Lower lobe of right lung (tissue), 2 donors: ENCODE results near the gene FBXO33. TPM values are rescaled to one million over a fixed set of nuclear protein-coding genes. Genes with fewer than 3 reads are reported as not detected.

Experiments used
- ATAC-seq, 2 donors: fragments of 200-7000 bp; cut with Tn5 transposase; one replicate each; pipeline ENCODE4 v1.9.1; 2020 to 2022; ENCODE audit warnings: mild to moderate bottlenecking in 2 of 2, moderate library complexity in 2 of 2
- DNase-seq: peaks from one replicate; pipeline ENCODE4 v3.0.0-alpha.2; 2020
- H3K27ac ChIP-seq: fragments of 200-600 bp; one replicate; pipeline ENCODE4 v1.8.0; 2022
- H3K27me3 ChIP-seq: fragments of 200-600 bp; one replicate; pipeline ENCODE4 v1.8.0; 2022; ENCODE audit warnings: low read depth
- H3K36me3 ChIP-seq: fragments of 200-600 bp; one replicate; pipeline ENCODE4 v1.8.0; 2022; ENCODE audit warnings: mild to moderate bottlenecking
- H3K4me1 ChIP-seq: fragments of 200-600 bp; one replicate; pipeline ENCODE4 v1.8.0; 2022
- H3K4me3 ChIP-seq: fragments of 200-600 bp; one replicate; pipeline ENCODE4 v1.8.0; 2022; ENCODE audit warnings: mild to moderate bottlenecking
- H3K9me3 ChIP-seq: fragments of 200-600 bp; one replicate; pipeline ENCODE4 v1.8.0; 2022
- intact Hi-C: fragments of 100-400 bp; cut with DNase I; formaldehyde crosslinking; loops from one replicate; pipeline ENCODE4 v1.11.0; 2022
- total RNA-seq: library from RNA; stranded (reverse); fragmentation: NEBNext Ultra II Directional; extraction: Animal tissue kit (Norgen Biotek cat#: 25700); gene quantifications from one replicate; pipeline ENCODE4 v1.2.1, GENCODE V29; 2021
- TF ChIP-seq, protein P1 (sequence below): fragments of 200-600 bp; IDR thresholded peaks from one replicate; pipeline ENCODE4 v1.8.0; 2022; ENCODE audit warnings: antibody characterized with exemption, mild to moderate bottlenecking
- donor health status: DM: no; HTN: yes; CAD: no; lungs with severe emphysema.

FBXO33 gene
- total RNA-seq, 1 donor from 2014 or later = 12.8 TPM

DNA sequence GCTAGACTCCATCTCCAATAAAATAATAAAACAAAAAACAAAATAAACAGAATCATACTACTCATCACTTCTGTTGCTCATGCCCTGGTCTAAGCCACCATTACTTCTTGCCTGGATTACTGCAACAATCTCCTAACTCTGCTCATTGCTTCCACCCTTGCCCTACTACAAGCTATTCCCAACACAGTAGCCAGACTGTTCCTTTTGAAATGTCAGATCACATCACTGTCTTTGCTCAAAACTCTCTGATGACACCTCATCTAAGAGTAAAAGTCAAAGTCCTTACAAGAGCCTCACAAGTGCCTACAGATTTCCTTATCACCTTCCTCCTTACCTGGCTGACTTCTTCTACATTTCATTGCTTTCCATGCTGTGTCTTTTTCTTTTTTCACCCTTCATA, 10.0 kb downstream of the FBXO33 start:
- Histone ChIP-seq H3K4me1 (peaks cover 33% of the 10 kb centered on the region), H3K9me3 (no peaks in the 10 kb centered on the region), H3K36me3 (no peaks in the 10 kb centered on the region), H3K27ac (no peak overlapping the region), H3K4me3 (no peak overlapping the region), H3K27me3 (no peaks in the 10 kb centered on the region)
- no peak for ATAC-seq
- TF ChIP-seq, protein P1, sequence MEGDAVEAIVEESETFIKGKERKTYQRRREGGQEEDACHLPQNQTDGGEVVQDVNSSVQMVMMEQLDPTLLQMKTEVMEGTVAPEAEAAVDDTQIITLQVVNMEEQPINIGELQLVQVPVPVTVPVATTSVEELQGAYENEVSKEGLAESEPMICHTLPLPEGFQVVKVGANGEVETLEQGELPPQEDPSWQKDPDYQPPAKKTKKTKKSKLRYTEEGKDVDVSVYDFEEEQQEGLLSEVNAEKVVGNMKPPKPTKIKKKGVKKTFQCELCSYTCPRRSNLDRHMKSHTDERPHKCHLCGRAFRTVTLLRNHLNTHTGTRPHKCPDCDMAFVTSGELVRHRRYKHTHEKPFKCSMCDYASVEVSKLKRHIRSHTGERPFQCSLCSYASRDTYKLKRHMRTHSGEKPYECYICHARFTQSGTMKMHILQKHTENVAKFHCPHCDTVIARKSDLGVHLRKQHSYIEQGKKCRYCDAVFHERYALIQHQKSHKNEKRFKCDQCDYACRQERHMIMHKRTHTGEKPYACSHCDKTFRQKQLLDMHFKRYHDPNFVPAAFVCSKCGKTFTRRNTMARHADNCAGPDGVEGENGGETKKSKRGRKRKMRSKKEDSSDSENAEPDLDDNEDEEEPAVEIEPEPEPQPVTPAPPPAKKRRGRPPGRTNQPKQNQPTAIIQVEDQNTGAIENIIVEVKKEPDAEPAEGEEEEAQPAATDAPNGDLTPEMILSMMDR = no peak
- intact Hi-C loops = no loop called here
- no peak for DNase-seq

GRCh38 chr14:39419272-39419671, 13.0 kb downstream of the FBXO33 start:
- intact Hi-C loops = no loop called here
- Histone ChIP-seq H3K4me3 (no peak overlapping the region), H3K4me1 (peaks cover 5% of the 10 kb centered on the region), H3K27me3 (no peaks in the 10 kb centered on the region), H3K27ac (no peak overlapping the region), H3K36me3 (no peaks in the 10 kb centered on the region), H3K9me3 (peaks cover 16% of the 10 kb centered on the region)
- ATAC-seq (no peak), DNase-seq (no peak)
- TF ChIP-seq, protein P1 = no peak

- DNase-seq (no peak), ATAC-seq (no peak)
- H3K27me3 ChIP-seq = no peaks in the 10 kb centered on the region
- no peaks in the 10 kb centered on the region for H3K4me1 ChIP-seq
- H3K27ac ChIP-seq = no peak overlapping the region
- no peak overlapping the region for H3K4me3 ChIP-seq
- intact Hi-C loops = no loop called here
- TF ChIP-seq, protein P1 = no peak
- peaks cover 22% of the 10 kb centered on the region for H3K9me3 ChIP-seq
- no peaks in the 10 kb centered on the region for H3K36me3 ChIP-seq
These were observed 15.2 kb downstream of the FBXO33 start for GRCh38 chr14:39417014-39417413.

GRCh38 chr14:39416072-39416471, 16.2 kb downstream of the FBXO33 start:
- intact Hi-C loops = no loop called here
- Histone ChIP-seq H3K4me3 (no peak overlapping the region), H3K36me3 (no peaks in the 10 kb centered on the region), H3K27me3 (no peaks in the 10 kb centered on the region), H3K27ac (no peak overlapping the region), H3K9me3 (peaks cover 22% of the 10 kb centered on the region), H3K4me1 (no peaks in the 10 kb centered on the region)
- TF ChIP-seq, protein P1 = no peak
- no peak for DNase-seq
- no peak for ATAC-seq

DNA sequence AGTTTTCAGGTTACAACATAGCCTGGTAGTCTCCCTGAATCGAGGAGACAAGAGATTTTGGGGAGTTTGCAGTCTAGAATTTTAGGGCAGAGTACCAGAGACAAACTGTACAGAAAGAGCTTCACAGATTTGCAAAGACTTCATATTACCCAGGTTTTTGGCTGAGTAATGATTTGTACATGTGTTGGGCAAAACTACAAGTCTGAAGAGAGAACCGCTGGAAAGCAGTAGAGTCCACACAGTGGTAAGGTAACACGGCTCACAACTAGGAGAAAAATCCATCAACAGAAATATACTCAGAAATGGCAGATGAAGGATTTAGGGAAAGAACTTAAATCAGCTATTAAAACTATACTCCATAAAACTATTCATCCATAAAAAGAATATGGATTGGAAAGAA, 25.7 kb downstream of the FBXO33 start:
- intact Hi-C loops = no loop called here
- Histone ChIP-seq H3K4me3 (no peak overlapping the region), H3K27me3 (no peaks in the 10 kb centered on the region), H3K9me3 (no peaks in the 10 kb centered on the region), H3K36me3 (peaks cover under 1% of the 10 kb centered on the region), H3K4me1 (no peaks in the 10 kb centered on the region), H3K27ac (no peak overlapping the region)
- DNase-seq (no peak), ATAC-seq (no peak)
- TF ChIP-seq, protein P1 = no peak

- H3K4me3 ChIP-seq = no peak overlapping the region
- H3K36me3 ChIP-seq = peaks cover 54% of the 10 kb centered on the region
- TF ChIP-seq, protein P1 = no peak
- ATAC-seq = no peak
- intact Hi-C loops = no loop called here
- H3K27me3 ChIP-seq = no peaks in the 10 kb centered on the region
- no peak overlapping the region for H3K27ac ChIP-seq
- H3K9me3 ChIP-seq = no peaks in the 10 kb centered on the region
- no peaks in the 10 kb centered on the region for H3K4me1 ChIP-seq
- DNase-seq = no peak
These were observed 33.9 kb downstream of the FBXO33 start for GRCh38 chr14:39398382-39398781.
